Kidney epithelial cell (primary cell): ENCODE data around the gene RAPGEF6. TPM values are rescaled to one million over a fixed set of nuclear protein-coding genes. Genes with fewer than 3 reads are reported as not detected.

Experiments
- DNase-seq: peaks from one replicate; pipeline ENCODE4 v3.0.0-alpha.2; 2010; ENCODE audit warnings: low read depth
- H3K27me3 ChIP-seq: 2 replicates; pipeline ENCODE4 v1.6.0; 2011; ENCODE audit warnings: low read length; ENCODE audit not compliant: control insufficient read depth, insufficient read depth
- H3K36me3 ChIP-seq: 2 replicates; pipeline ENCODE4 v1.5.1; 2011; ENCODE audit warnings: low read length; ENCODE audit not compliant: control insufficient read depth, insufficient read depth
- H3K4me3 ChIP-seq: 2 replicates; pipeline ENCODE4 v1.5.1; 2011; ENCODE audit warnings: low read depth, mild to moderate bottlenecking, control low read depth, low read length
- CTCF ChIP-seq: IDR thresholded peaks from 2 replicates; pipeline ENCODE4 v1.5.1; 2011; ENCODE audit warnings: mild to moderate bottlenecking, moderate library complexity, low read length, control low read depth, inconsistent platforms; ENCODE audit not compliant: insufficient read depth, poor library complexity, severe bottlenecking
- total RNA-seq: library from RNA; depleted of rRNA; stranded (reverse); fragments of >200 nt; gene quantifications from 2 replicates; pipeline ENCODE4 v1.2.3, GENCODE V29; 2015

Gene RAPGEF6
- total RNA-seq, 1 donor from 2014 or later, result 10.0 TPM

- no peak for DNase-seq
- no peak for TF ChIP-seq CTCF
- no peaks in the 10 kb centered on the region for H3K36me3 ChIP-seq
- H3K4me3 ChIP-seq, result no peak overlapping the region
- H3K27me3 ChIP-seq, result no peaks in the 10 kb centered on the region
These were observed 238.3 kb downstream of the RAPGEF6 start for GRCh38 chr5:131396630-131397273.

GRCh38 chr5:131396015-131396414, 239.0 kb downstream of the RAPGEF6 start:
- no peak for TF ChIP-seq CTCF
- no peaks in the 10 kb centered on the region for H3K36me3 ChIP-seq
- DNase-seq, result no peak

GRCh38 chr5:131394128-131394527, 240.9 kb downstream of the RAPGEF6 start:
- no peak for TF ChIP-seq CTCF
- Histone ChIP-seq H3K27me3 (no peaks in the 10 kb centered on the region), H3K4me3 (no peak overlapping the region), H3K36me3 (no peaks in the 10 kb centered on the region)
- DNase-seq, result peak; percentile 76

More at GRCh38 chr5:131396015-131396414, 239.0 kb downstream of the RAPGEF6 start:
- Histone ChIP-seq H3K27me3 (no peaks in the 10 kb centered on the region), H3K4me3 (no peak overlapping the region)

GRCh38 chr5:131393498-131393968, 241.5 kb downstream of the RAPGEF6 start:
- peak; percentile 61 for DNase-seq
- no peak for TF ChIP-seq CTCF
- Histone ChIP-seq H3K4me3 (no peak overlapping the region), H3K27me3 (no peaks in the 10 kb centered on the region), H3K36me3 (no peaks in the 10 kb centered on the region)

- Histone ChIP-seq H3K4me3 (no peak overlapping the region), H3K36me3 (no peaks in the 10 kb centered on the region), H3K27me3 (no peaks in the 10 kb centered on the region)
- TF ChIP-seq CTCF, result no peak
- no peak for DNase-seq
These were observed 242.4 kb downstream of the RAPGEF6 start for GRCh38 chr5:131392466-131393095.

GRCh38 chr5:131389869-131390265, 245.2 kb downstream of the RAPGEF6 start:
- H3K36me3 ChIP-seq, result no peaks in the 10 kb centered on the region
- no peaks in the 10 kb centered on the region for H3K27me3 ChIP-seq
- no peak overlapping the region for H3K4me3 ChIP-seq
- TF ChIP-seq CTCF, result no peak
- no peak for DNase-seq
